Measurements from ENCODE around the gene TMUB2. TPM values are rescaled to one million over a fixed set of nuclear protein-coding genes. Genes with fewer than 3 reads are reported as not detected.
"Not testable (repeated sequence)": the region's sequence is repeated elsewhere in the genome, so short reads cannot be mapped to it uniquely, and the experiment has no call there.

The TMUB2 gene
- total RNA-seq, 1 experiment from 2014 or later = 31.1 TPM

GRCh38 chr17:44219108-44219615, 32.4 kb downstream of the TMUB2 start:
- DNase-seq (ENCODE audit: low read depth) = peak; percentile 65

GRCh38 chr17:44219616-44220212, 32.9 kb downstream of the TMUB2 start, which contains the start of gene UBTF:
UBTF (minus strand) TSS chr17:44219675; CDS start chr17:44218229, 1,446 bp downstream.
- peak; percentile 63 for DNase-seq (ENCODE audit: low read depth)

GRCh38 chr17:44220213-44221083, 33.7 kb downstream of the TMUB2 start:
- peak; percentile 45 for DNase-seq (ENCODE audit: low read depth)

- DNase-seq (ENCODE audit: low read depth) = peak; percentile 67
Observed at GRCh38 chr17:44221084-44221861, 34.5 kb downstream of the TMUB2 start.

GRCh38 chr17:44221862-44222111, 35.0 kb downstream of the TMUB2 start:
- DNase-seq (ENCODE audit: low read depth) = no peak

GRCh38 chr17:44222112-44222869, 35.5 kb downstream of the TMUB2 start:
- peak; percentile 91 for DNase-seq (ENCODE audit: low read depth)

- DNase-seq (ENCODE audit: low read depth) = no peak
Observed at GRCh38 chr17:44223541-44224071, 36.8 kb downstream of the TMUB2 start.

- DNase-seq (ENCODE audit: low read depth) = no peak
Observed at GRCh38 chr17:44229090-44229489, 42.3 kb downstream of the TMUB2 start.

GRCh38 chr17:44230140-44230539, 43.4 kb downstream of the TMUB2 start:
- DNase-seq (ENCODE audit: low read depth) = no peak

- no peak for DNase-seq (ENCODE audit: low read depth)
Observed at GRCh38 chr17:44232061-44232460, 45.3 kb downstream of the TMUB2 start.

GRCh38 chr17:44233582-44233981, 46.8 kb downstream of the TMUB2 start:
- no peak for DNase-seq (ENCODE audit: low read depth)

- no peak for DNase-seq (ENCODE audit: low read depth)
Observed at GRCh38 chr17:44235583-44235936, 48.8 kb downstream of the TMUB2 start.

GRCh38 chr17:44236444-44236991, 49.7 kb downstream of the TMUB2 start:
- DNase-seq (ENCODE audit: low read depth) = no peak

- DNase-seq (ENCODE audit: low read depth) = not testable (repeated sequence)
Observed at GRCh38 chr17:44237886-44238285, 51.1 kb downstream of the TMUB2 start.

GRCh38 chr17:44241106-44241624, 54.4 kb downstream of the TMUB2 start:
- no peak for DNase-seq (ENCODE audit: low read depth)

Other genes starting within 250 kb of the TMUB2 start
- not detected in 2 replicates for gene PPY, start 244.5 kb upstream of the TMUB2 start, total RNA-seq (2014; rRNA removed)
- gene PYY, start 233.0 kb upstream of the TMUB2 start, total RNA-seq (2014; rRNA removed) = not detected in 2 replicates
- gene NAGS, start 182.3 kb upstream of the TMUB2 start, total RNA-seq (2014; rRNA removed) = 1.5 and 1.6 TPM in 2 replicates
- 38.1 and 44.7 TPM in 2 replicates for gene TMEM101, start 172.0 kb upstream of the TMUB2 start, total RNA-seq (2014; rRNA removed)
- gene LSM12, start 120.3 kb upstream of the TMUB2 start, total RNA-seq (2014; rRNA removed) = 47.0 and 51.9 TPM in 2 replicates
- gene G6PC3, start 116.2 kb upstream of the TMUB2 start, total RNA-seq (2014; rRNA removed) = 59.8 and 67.2 TPM in 2 replicates
- gene HDAC5, start 63.3 kb upstream of the TMUB2 start, total RNA-seq (2014; rRNA removed) = 292 and 318 TPM in 2 replicates
- 5.6 and 5.9 TPM in 2 replicates for gene HROB, start 45.0 kb upstream of the TMUB2 start, total RNA-seq (2014; rRNA removed)
- not detected in 2 replicates for gene ASB16, start 16.3 kb upstream of the TMUB2 start, total RNA-seq (2014; rRNA removed)
- 42.1 and 47.0 TPM in 2 replicates for gene ATXN7L3, start 12.9 kb downstream of the TMUB2 start, total RNA-seq (2014; rRNA removed)
- 66.5 and 76.0 TPM in 2 replicates for gene UBTF, start 32.7 kb downstream of the TMUB2 start, total RNA-seq (2014; rRNA removed)
- gene SLC4A1, start 81.2 kb downstream of the TMUB2 start, total RNA-seq (2014; rRNA removed) = not detected in 2 replicates
- 0.32 TPM in 1 of 2 replicates, not detected in the other for gene RUNDC3A, start 121.6 kb downstream of the TMUB2 start, total RNA-seq (2014; rRNA removed)
- 113 and 136 TPM in 2 replicates for gene SLC25A39, start 137.9 kb downstream of the TMUB2 start, total RNA-seq (2014; rRNA removed)
- 217 and 235 TPM in 2 replicates for gene GRN, start 158.3 kb downstream of the TMUB2 start, total RNA-seq (2014; rRNA removed)
- 9.6 and 9.7 TPM in 2 replicates for gene FAM171A2, start 176.9 kb downstream of the TMUB2 start, total RNA-seq (2014; rRNA removed)
- gene ITGA2B, start 202.7 kb downstream of the TMUB2 start, total RNA-seq (2014; rRNA removed) = 0.40 TPM in 1 of 2 replicates, not detected in the other

Data from LHCN-M2 (cell line).